T-helper 2 cell treated with Interferon-gamma antibody and Interleukin-4, amounts not matched to agents 100 ng/mL and 5 ng/mL, for 36 hours (primary cell): ENCODE measurements around the gene HOXD1. TPM values are rescaled to one million over a fixed set of nuclear protein-coding genes. Genes with fewer than 3 reads are reported as not detected.

Experiments used
- intact Hi-C: fragments of 100-400 bp; cut with micrococcal nuclease; formaldehyde crosslinking; loops from one replicate; pipeline ENCODE4 v1.15.1; 2023
- total RNA-seq: library from RNA; stranded (reverse); gene quantifications from 2 replicates; pipeline ENCODE4 v1.2.3, GENCODE V29; 2022

HOXD1 gene
- total RNA-seq, 1 donor from 2014 or later: not detected

DNA sequence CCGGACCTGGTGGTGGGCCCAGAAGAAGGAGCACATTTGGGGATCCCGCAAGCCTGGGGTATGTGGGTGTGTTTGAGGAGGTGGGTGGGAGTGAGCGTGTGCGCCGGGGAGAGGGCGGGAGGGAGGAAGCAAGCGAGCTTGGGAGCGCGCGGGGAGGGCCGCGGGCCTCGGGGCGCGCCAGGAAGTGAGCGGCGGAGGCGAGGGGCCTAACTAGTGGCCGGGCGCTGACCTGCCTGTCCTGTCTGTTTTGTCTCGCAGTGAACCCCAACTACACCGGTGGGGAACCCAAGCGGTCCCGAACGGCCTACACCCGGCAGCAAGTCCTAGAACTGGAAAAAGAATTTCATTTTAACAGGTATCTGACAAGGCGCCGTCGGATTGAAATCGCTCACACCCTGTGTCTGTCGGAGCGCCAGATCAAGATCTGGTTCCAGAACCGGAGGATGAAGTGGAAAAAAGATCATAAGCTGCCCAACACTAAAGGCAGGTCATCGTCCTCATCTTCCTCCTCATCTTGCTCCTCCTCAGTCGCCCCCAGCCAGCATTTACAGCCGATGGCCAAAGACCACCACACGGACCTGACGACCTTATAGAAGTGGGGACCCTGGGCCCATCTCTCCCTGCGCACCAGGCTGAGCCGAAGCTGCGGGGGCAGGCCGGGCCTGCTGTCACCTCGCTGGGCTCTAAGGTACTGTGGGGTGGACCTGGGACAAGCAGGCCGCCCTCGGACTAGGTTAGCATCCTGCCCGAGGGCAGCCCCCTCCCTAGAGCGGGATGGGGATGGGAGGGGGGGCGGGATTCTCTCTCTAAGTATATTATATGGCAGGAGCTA is 35.9 kb upstream of the HOXD1 start:
- intact Hi-C loops: no loop called here

GRCh38 chr2:176154576-176155252 is 33.8 kb upstream of the HOXD1 start:
- intact Hi-C loops: no loop called here

- intact Hi-C loops: no loop called here
Observed at GRCh38 chr2:176155356-176156044, 33.0 kb upstream of the HOXD1 start.

GRCh38 chr2:176156301-176156806 is 32.1 kb upstream of the HOXD1 start:
- intact Hi-C loops: no loop called here

GRCh38 chr2:176156807-176157498 is 31.5 kb upstream of the HOXD1 start, which contains the start of gene HOXD3:
TSS of gene HOXD3 (plus strand) at chr2:176157307. CDS start at chr2:176169115, 11,808 bp downstream.
- intact Hi-C loops: no loop called here

DNA sequence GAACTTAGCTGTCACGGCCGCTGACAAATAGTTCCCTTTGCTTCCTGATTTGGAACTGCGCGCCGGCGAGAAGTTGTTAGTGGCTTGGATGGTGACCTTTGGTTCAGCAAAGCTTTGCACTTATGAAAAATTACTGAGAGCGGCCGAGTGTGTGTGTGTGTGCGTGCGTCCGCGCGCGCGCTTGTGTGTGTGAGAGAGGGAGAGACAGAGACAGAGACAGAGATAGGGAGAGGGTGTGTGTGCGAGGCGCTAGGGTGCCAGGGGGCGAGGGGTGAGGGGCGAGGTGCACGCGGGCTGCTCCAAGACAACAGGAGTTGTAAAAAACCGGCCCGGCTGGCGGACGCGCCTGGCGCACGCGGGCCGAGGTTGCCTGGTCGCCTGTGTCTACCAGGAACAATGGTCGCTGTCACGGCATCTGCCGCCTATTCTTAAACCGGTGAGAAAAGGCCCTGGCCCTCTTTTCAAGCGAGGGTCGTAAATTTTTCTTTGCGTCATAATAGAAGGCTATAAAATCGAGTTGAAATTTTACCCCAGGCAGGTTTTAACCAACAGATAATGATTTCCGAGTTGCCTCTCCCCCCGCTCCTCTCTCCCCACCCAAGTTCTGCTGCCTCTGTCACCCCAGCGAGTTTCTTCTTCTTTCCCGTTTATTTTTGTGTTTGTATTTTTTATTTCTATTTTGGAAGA is 30.8 kb upstream of the HOXD1 start:
- intact Hi-C loops: loop anchor here (2.0 kb wide), 2 partner anchors 27 to 77 kb away; no protein-coding TSS in a partner anchor

DNA sequence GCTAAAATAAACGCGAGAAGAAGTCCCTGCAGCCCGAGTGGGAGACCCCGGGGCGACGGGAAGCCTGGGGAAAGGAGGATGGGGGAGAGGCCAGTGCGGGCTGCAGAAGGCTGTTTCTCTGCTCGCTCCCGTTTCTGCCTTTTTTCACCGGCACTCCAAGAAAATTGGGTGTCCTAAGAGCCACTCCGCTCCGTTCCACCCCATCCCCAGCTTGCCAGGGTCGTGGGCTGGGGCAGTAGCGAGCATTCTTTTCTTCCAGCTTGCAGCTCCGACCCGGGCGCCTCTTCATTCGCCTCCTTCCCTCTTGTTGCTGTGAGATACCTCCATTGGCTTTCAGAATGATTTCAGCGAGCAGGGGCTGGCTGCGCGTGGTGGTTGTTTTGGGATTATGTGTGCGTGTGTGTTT is 30.3 kb upstream of the HOXD1 start:
- intact Hi-C loops: loop anchor here (2.0 kb wide), 2 partner anchors 27 to 77 kb away; no protein-coding TSS in a partner anchor

DNA sequence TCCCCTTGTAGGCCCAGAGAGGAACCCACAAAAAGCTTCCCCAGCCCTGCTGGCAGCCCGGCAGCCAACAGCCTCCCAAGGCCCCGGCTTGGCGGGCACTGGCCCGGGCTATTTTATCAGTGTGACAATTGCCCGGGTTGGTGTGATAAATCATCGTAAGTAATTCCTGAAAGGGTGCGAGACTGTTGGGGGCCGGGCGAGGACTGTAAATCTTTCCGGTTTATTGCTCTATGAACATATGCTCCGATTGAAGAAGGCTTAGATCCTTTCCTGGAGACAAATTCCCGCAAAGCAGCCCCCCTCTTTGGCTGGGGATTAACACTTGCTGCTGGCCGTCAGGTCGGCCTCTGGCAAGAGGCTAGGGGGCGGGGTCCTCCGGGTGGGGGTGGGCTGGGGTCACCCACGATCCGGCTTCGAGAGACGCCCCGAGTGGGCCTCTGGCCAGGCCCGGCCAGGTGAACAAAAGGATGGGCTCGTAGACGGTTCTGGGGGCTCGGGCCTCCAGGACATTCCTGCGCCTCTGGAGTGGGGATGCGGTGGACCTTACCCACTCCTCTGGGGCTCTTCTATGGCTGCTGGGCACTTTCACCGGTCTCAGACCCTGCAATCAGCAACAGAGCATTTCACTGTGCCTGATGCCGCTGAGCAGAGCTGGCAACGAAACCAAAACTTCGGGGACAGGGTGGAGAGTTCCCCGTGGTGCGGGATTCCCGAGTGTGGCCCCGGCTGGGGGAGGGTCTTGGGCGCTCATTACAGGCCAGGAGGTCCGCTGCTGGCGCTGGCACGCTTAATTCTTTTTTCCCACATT is 29.4 kb upstream of the HOXD1 start:
- intact Hi-C loops: loop anchor here (2.0 kb wide), 2 partner anchors 28 to 78 kb away; no protein-coding TSS in a partner anchor

DNA sequence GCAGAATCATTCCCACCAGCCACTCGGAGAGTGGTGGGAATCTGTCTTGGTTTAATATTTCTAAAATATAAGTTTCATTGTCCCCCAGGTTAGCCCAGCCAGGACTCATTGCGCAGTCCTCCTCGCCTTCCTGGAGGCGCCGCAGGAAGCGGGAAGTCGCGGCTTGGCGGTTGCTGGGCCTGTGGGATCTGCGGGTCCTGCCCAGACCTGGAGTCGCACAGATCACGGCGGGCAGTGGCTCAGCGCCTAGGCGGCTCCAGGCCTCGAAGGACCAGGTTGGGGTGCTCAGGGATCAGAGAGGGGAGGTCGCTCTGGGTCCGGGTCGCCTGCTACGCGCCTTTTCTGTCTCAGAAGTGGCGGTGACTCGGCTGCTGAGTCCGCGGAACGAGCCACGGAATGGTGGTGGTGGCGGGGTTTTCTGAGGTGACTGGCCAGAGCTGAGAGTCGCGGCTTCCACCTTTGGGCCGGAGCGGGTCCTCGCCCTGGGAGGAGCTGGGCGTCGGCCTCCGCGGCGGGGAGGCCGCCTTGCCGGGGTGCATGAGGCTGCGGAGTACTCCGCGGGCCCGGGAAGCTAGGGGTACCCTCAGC is 28.7 kb upstream of the HOXD1 start:
- intact Hi-C loops: loop anchor here (2.0 kb wide), 3 partner anchors 29 to 79 kb away; partner anchors contain the start of gene HOXD9

DNA sequence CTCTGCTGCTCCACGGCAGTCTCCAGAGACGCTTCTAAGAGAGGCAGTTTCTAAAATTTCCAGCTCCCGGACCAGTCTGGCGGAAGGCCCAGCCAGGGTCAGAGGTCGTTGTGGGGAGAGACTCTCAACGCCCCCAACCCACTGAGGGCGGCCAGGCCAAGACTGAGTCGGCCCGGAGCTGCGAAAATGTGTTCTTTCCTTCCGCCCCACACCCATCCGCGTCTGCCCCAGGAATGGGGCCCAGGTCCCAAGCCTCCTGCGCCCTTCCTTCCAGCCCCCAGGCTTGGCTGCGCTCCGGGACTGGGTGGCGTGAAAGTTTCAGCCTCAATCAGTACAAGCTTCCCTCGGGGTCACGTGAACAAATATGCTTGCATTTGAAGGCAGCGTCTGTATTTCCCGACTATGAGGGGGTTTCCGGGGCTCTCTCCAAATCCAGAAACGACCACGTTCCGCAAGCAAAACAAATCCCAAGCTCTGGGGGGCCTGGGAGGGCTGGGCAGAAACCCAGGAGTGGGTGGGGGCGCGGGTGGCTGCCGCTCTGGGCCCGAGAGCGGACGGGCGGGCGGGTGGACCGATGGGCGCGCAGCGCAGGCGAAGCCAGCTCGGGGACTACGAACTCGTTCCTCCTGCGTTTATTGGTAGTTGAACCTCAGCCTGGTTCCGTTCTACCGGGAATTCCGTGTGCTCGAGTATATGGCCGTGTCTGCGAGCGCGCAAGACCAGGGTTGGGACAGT is 28.1 kb upstream of the HOXD1 start:
- intact Hi-C loops: loop anchor here (2.0 kb wide), 1 partner anchor 38 kb away; the partner anchor contains the start of gene HOXD9

DNA sequence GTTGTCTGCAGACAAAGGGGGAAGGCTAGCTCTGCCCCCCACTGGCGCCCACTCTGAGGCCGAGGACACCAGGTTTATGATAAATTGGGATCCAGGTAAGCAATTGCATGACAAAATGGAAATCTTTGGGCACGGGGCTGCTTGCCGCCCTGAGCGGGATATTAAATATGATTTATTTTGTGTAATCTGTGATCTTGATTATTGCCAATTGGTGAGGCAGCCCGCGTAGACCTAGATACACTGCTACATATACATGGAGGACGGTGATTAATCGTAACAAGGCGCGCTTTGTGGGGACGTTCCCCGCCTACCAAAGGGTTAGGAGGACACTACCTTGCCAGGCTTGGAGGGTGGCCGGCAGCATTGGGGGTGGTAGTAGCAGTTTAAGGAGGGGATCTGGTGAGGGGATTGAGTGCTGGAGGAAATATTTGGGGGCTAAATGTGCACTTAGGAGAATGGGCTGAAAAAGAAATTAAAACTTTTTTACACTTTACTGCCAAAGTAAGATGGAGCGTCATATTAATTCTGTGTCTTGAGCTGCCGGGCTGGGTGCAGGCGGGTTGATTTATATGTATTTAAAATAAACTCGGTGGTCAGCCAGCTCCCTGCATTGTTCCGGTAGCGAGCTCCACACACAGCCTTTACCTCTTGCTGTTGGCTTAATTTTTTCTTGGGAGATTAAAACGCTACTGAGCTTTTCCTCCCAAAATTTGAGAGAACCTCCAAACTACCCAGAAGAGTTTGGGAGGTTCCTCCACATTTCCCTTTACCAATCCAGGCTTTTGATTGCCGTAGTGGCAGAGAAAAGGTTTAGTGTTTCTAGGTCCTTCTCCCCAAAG is 27.3 kb upstream of the HOXD1 start:
- intact Hi-C loops: loop anchor here (2.0 kb wide), 1 partner anchor 38 kb away; the partner anchor contains the start of gene HOXD9

- intact Hi-C loops: loop anchor here (2.0 kb wide), 1 partner anchor 39 kb away; the partner anchor contains the start of gene HOXD9
Observed at GRCh38 chr2:176161825-176162626, 26.4 kb upstream of the HOXD1 start.

- intact Hi-C loops: no loop called here
Observed at GRCh38 chr2:176162911-176163671, 25.4 kb upstream of the HOXD1 start.

- intact Hi-C loops: no loop called here
Observed at GRCh38 chr2:176163672-176164056, 24.8 kb upstream of the HOXD1 start.

GRCh38 chr2:176164201-176164600 is 24.3 kb upstream of the HOXD1 start:
- intact Hi-C loops: no loop called here
